Endothelial cell of umbilical vein (primary cell): ENCODE measurements around the gene HIP1R. TPM values are rescaled to one million over a fixed set of nuclear protein-coding genes. Genes with fewer than 3 reads are reported as not detected.

Experiments used
- BruUV-seq: library from RNA; stranded (reverse); fragments of 400-500 nt; replicated peaks from 2 replicates; lab custom pipeline; 2021; lab: Mats Ljungman, UMichigan
- CTCF ChIA-PET: fragments of 300-600, 350-600 bp; sonication (Branson Sonifier 250); formaldehyde crosslinking; loops from one replicate; lab custom pipeline; 2021; ENCODE audit warnings: antibody characterized with exemption, inconsistent platforms; lab: Charles Lee
- POLR2A ChIA-PET: fragments of 300-600, 350-600 bp; sonication (Branson Sonifier 250); formaldehyde crosslinking; loops from one replicate; lab custom pipeline; 2021; ENCODE audit warnings: antibody characterized with exemption, inconsistent platforms; lab: Charles Lee
- DNase-seq: peaks from one replicate; pipeline ENCODE4 v3.0.0-alpha.2; 2011; ENCODE audit warnings: low read depth, low spot score
- FAIRE-seq: peaks from 2 replicates; lab custom pipeline; 2011; peaks lifted over from hg19 to GRCh38; lab: Jason Lieb, UNC
- H2AFZ ChIP-seq: 2 replicates; pipeline ENCODE4 v1.6.0; 2012; ENCODE audit warnings: low read depth, low read length, control low read depth, inconsistent platforms
- H3K27ac ChIP-seq: 2 replicates; pipeline ENCODE4 v1.5.1; 2011; ENCODE audit warnings: low read depth, mild to moderate bottlenecking, control low read depth, low read length, moderate library complexity; ENCODE audit not compliant: insufficient read depth
- H3K27me3 ChIP-seq, 2 experiments: 2 replicates each; pipeline versions ENCODE4 v1.6.0 to v1.6.1; 2011; ENCODE audit warnings: low read length in 2 of 2, mixed read lengths in 1 of 2; ENCODE audit not compliant: control insufficient read depth in 2 of 2, insufficient read depth in 2 of 2
- H3K36me3 ChIP-seq, 2 experiments: 2 replicates in 1 of 2; 3 replicates in 1 of 2; pipeline ENCODE4 v1.5.1; 2011; ENCODE audit warnings: low read length in 2 of 2, mild to moderate bottlenecking in 1 of 2, moderate library complexity in 1 of 2; ENCODE audit not compliant: control insufficient read depth in 2 of 2, insufficient read depth in 2 of 2; ENCODE audit errors: extremely low read depth in 1 of 2
- H3K4me1 ChIP-seq: 3 replicates; pipeline ENCODE4 v1.5.1; 2011; ENCODE audit warnings: mild to moderate bottlenecking, low read length; ENCODE audit not compliant: control insufficient read depth, insufficient read depth; ENCODE audit errors: extremely low read depth
- H3K4me2 ChIP-seq: 2 replicates; pipeline ENCODE4 v1.6.1; 2011; ENCODE audit warnings: low read length, control low read depth, mixed read lengths; ENCODE audit not compliant: insufficient read depth
- H3K4me3 ChIP-seq, 3 experiments: fragments of 200-600 bp in 1 of 3; sonication (generic), shearing (Covaris generic) in 1 of 3; replicated peaks in 1 of 3; 2 replicates each; pipeline ENCODE4 v1.5.1; 2011 to 2016; ENCODE audit warnings: control low read depth in 3 of 3, low read length in 3 of 3, mild to moderate bottlenecking in 2 of 3, inconsistent platforms in 1 of 3, low read depth in 1 of 3, moderate library complexity in 1 of 3; ENCODE audit not compliant: insufficient read depth in 1 of 3
- H3K79me2 ChIP-seq: 2 replicates; pipeline ENCODE4 v1.6.0; 2012; ENCODE audit warnings: low read length, inconsistent platforms; ENCODE audit not compliant: control insufficient read depth, insufficient read depth
- H3K9ac ChIP-seq: replicated peaks from 2 replicates; pipeline ENCODE3; 2011; ENCODE audit warnings: low read length, control low read depth; ENCODE audit not compliant: insufficient read depth; ENCODE audit errors: extremely low read depth
- H3K9me1 ChIP-seq: replicated peaks from 3 replicates; pipeline ENCODE4 v1.6.0; 2011; ENCODE audit warnings: mild to moderate bottlenecking, low read length; ENCODE audit not compliant: control insufficient read depth, insufficient read depth; ENCODE audit errors: extremely low read depth
- H3K9me3 ChIP-seq: replicated peaks from 2 replicates; pipeline ENCODE4 v1.5.1; 2012; ENCODE audit warnings: low read length, inconsistent platforms; ENCODE audit not compliant: control insufficient read depth, insufficient read depth
- H4K20me1 ChIP-seq: replicated peaks from 2 replicates; pipeline ENCODE3; 2011; ENCODE audit warnings: mild to moderate bottlenecking, low read length; ENCODE audit not compliant: control insufficient read depth, insufficient read depth; ENCODE audit errors: extremely low read depth
- EZH2 ChIP-seq: IDR thresholded peaks from 2 replicates; pipeline ENCODE4 v1.6.1; 2012; ENCODE audit warnings: borderline replicate concordance, low read depth, mild to moderate bottlenecking, moderate library complexity, low read length, inconsistent platforms; ENCODE audit not compliant: severe bottlenecking
- FOS ChIP-seq: IDR thresholded peaks from 2 replicates; pipeline ENCODE4 v1.6.1; 2011; ENCODE audit warnings: mild to moderate bottlenecking, low read length, moderate library complexity, borderline replicate concordance; ENCODE audit not compliant: insufficient read depth
- GATA2 ChIP-seq: IDR thresholded peaks from 2 replicates; pipeline ENCODE4 v1.7.0; 2011; ENCODE audit warnings: low read depth, mild to moderate bottlenecking, moderate library complexity, mixed read lengths, low read length; ENCODE audit not compliant: insufficient read length, insufficient read depth
- JUN ChIP-seq: IDR thresholded peaks from 2 replicates; pipeline ENCODE4 v1.6.1; 2011; ENCODE audit warnings: borderline replicate concordance, low read depth; ENCODE audit not compliant: insufficient read length, insufficient read depth
- MYC ChIP-seq: IDR thresholded peaks from one replicate; pipeline ENCODE4 v1.6.1; 2011; ENCODE audit warnings: mild to moderate bottlenecking, low read depth, low read length
- POLR2A ChIP-seq: IDR thresholded peaks from 2 replicates; pipeline ENCODE4 v1.6.1; 2012; ENCODE audit warnings: low read depth, mild to moderate bottlenecking, control low read depth, low read length
- POLR2AphosphoS5 ChIP-seq: IDR thresholded peaks from 2 replicates; pipeline ENCODE4 v1.6.1; 2012; ENCODE audit warnings: low read depth, mild to moderate bottlenecking, control low read depth, low read length, moderate library complexity; ENCODE audit not compliant: insufficient read depth
- dilution Hi-C: fragments of 300-500 bp; cut with MboI; formaldehyde crosslinking; loops from one replicate; pipeline ENCODE4 v1.15.0; 2019; ENCODE audit warnings: low sequenced_read_pairs; ENCODE audit not compliant: extremely low pct_ligation_motif_present
- intact Hi-C: fragments of 100-400 bp; cut with micrococcal nuclease; formaldehyde crosslinking; loops from one replicate; pipeline ENCODE4 v1.10.0; 2022
- polyA plus RNA-seq, 4 experiments: library from polyadenylated mRNA; depleted of rRNA in 3 of 4; stranded (reverse) in 3 of 4; unstranded in 1 of 4; fragments of >200 nt; gene quantifications; 2 replicates each; pipeline versions ENCODE4 v1.2.1 to v1.2.3, GENCODE V29; 2011 to 2012; ENCODE audit warnings: missing spikeins in 1 of 4
- total RNA-seq: library from RNA; stranded (reverse); gene quantifications from 2 replicates; pipeline ENCODE4 v1.2.3, GENCODE V29; 2021
- TF ChIP-seq, protein P1 (sequence below): IDR thresholded peaks from 2 replicates; pipeline ENCODE4 v1.6.1; 2011; ENCODE audit not compliant: insufficient read depth, insufficient read length
- TF ChIP-seq, protein P2 (sequence below), 2 donors: IDR thresholded peaks; 1 replicate in 1 of 2; 2 replicates in 1 of 2; pipeline ENCODE4 v1.5.1; 2011; ENCODE audit warnings: low read length in 2 of 2, mild to moderate bottlenecking in 2 of 2, moderate library complexity in 2 of 2, control low read depth in 1 of 2, inconsistent platforms in 1 of 2, low read depth in 1 of 2; ENCODE audit not compliant: insufficient read depth in 1 of 2; ENCODE audit errors: extremely low read depth in 1 of 2

HIP1R gene
- total and polyA plus RNA-seq, 2 donors (not counting 3 experiments of a cell fraction or from before 2014, with no cell fraction given), result 111 to 122 TPM

DNA sequence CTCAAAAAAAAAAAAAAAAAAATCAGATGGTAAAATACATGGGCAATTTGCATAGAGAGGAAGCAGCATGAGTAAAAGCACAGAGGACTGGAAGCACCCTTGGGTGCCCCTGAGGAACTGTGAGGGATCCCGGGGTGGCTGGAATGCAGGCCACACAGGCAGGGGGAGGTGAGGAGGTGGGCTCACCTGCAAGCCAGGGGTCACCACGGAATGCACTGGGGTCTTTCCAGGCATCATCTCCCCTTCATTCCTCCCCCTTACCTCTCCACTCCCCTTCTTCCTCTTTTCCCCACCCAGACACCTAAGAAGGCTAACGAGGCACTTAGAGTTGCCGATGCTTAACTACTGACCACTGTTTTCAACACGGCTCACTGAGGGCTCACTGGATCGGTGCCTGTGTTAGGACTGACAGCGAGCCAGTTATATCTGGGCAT is 14.4 kb upstream of the HIP1R start:
- H3K4me2 ChIP-seq, result no peak overlapping the region
- no peaks in the 10 kb centered on the region for H3K9me1 ChIP-seq
- H3K4me3 ChIP-seq, result no peak overlapping the region
- dilution Hi-C loops, result no loop called here
- CTCF ChIA-PET, result no interaction called here
- H3K4me1 ChIP-seq, result no peaks in the 10 kb centered on the region
- no TSS peak for BruUV-seq
- H3K9me3 ChIP-seq, result no peaks in the 10 kb centered on the region
- DNase-seq (no peak), FAIRE-seq (no peak)
- H3K9ac ChIP-seq, result no peak overlapping the region
- H3K27me3 ChIP-seq, result peaks cover 0 to 1% of the 10 kb centered on the region in 2 experiments
- no peak overlapping the region for H2AFZ ChIP-seq
- no peak overlapping the region for H3K27ac ChIP-seq
- POLR2A ChIA-PET, result no interaction called here
- H4K20me1 ChIP-seq, result no peaks in the 10 kb centered on the region
- TF ChIP-seq JUN (no peak), GATA2 (no peak), EZH2 (no peak), MYC (no peak), POLR2AphosphoS5 (no peak), FOS (no peak), POLR2A (no peak)
- TF ChIP-seq, protein P1, sequence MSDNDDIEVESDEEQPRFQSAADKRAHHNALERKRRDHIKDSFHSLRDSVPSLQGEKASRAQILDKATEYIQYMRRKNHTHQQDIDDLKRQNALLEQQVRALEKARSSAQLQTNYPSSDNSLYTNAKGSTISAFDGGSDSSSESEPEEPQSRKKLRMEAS, result no peak
- TF ChIP-seq, protein P2, sequence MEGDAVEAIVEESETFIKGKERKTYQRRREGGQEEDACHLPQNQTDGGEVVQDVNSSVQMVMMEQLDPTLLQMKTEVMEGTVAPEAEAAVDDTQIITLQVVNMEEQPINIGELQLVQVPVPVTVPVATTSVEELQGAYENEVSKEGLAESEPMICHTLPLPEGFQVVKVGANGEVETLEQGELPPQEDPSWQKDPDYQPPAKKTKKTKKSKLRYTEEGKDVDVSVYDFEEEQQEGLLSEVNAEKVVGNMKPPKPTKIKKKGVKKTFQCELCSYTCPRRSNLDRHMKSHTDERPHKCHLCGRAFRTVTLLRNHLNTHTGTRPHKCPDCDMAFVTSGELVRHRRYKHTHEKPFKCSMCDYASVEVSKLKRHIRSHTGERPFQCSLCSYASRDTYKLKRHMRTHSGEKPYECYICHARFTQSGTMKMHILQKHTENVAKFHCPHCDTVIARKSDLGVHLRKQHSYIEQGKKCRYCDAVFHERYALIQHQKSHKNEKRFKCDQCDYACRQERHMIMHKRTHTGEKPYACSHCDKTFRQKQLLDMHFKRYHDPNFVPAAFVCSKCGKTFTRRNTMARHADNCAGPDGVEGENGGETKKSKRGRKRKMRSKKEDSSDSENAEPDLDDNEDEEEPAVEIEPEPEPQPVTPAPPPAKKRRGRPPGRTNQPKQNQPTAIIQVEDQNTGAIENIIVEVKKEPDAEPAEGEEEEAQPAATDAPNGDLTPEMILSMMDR (IDR thresholded peaks at IDR 0.05; ENCODE audit: extremely low read depth in 1 of 2, insufficient read depth in 1 of 2, low read depth in 1 of 2, low read length in 2 of 2), result no peak
- intact Hi-C loops, result no loop called here
- no peaks in the 10 kb centered on the region for H3K36me3 ChIP-seq
- H3K79me2 ChIP-seq, result no peaks in the 10 kb centered on the region
